Endodermal cell (in vitro differentiated cells): ENCODE measurements around the gene SSH2. TPM values are rescaled to one million over a fixed set of nuclear protein-coding genes. Genes with fewer than 3 reads are reported as not detected.

Experiments used
- DNase-seq: peaks from one replicate; pipeline ENCODE4 v3.0.0-alpha.2; 2017
- H3K27ac ChIP-seq: 2 replicates; pipeline ENCODE4 v1.5.1; 2013; ENCODE audit warnings: mild to moderate bottlenecking, low read depth, low read length, moderate library complexity
- H3K27me3 ChIP-seq: 2 replicates; pipeline ENCODE4 v1.6.1; 2013; ENCODE audit warnings: mild to moderate bottlenecking, low read length, moderate library complexity; ENCODE audit not compliant: insufficient read depth, control insufficient read depth, poor library complexity, severe bottlenecking
- H3K36me3 ChIP-seq: 2 replicates; pipeline ENCODE4 v1.7.0; 2013; ENCODE audit warnings: mild to moderate bottlenecking, low read length, moderate library complexity; ENCODE audit not compliant: control insufficient read depth, insufficient read depth
- H3K4me1 ChIP-seq: one replicate; pipeline ENCODE4 v1.7.0; 2013; ENCODE audit warnings: low read length; ENCODE audit not compliant: control insufficient read depth, insufficient read depth
- H3K4me3 ChIP-seq: 2 replicates; pipeline ENCODE4 v1.5.1; 2013; ENCODE audit warnings: mild to moderate bottlenecking, low read length, moderate library complexity
- H3K9ac ChIP-seq: 2 replicates; pipeline ENCODE4 v1.6.1; 2013; ENCODE audit warnings: mild to moderate bottlenecking, low read length, moderate library complexity; ENCODE audit not compliant: poor library complexity, severe bottlenecking; ENCODE audit errors: extremely low read depth
- H3K9me3 ChIP-seq: 2 replicates; pipeline ENCODE4 v1.6.1; 2013; ENCODE audit warnings: mild to moderate bottlenecking, low read length, moderate library complexity; ENCODE audit not compliant: control insufficient read depth
- H3K27ac Mint-ChIP-seq: 2 replicates; pipeline ENCODE4 v1.8.0; 2020; ENCODE audit warnings: mixed read lengths
- H3K27me3 Mint-ChIP-seq: 2 replicates; pipeline ENCODE4 v1.8.0; 2021; ENCODE audit warnings: mild to moderate bottlenecking, mixed read lengths; ENCODE audit not compliant: insufficient read depth
- H3K36me3 Mint-ChIP-seq: 2 replicates; pipeline ENCODE4 v1.8.0; 2020; ENCODE audit warnings: low read depth, mixed read lengths
- H3K4me1 Mint-ChIP-seq: 2 replicates; pipeline ENCODE4 v1.8.0; 2020; ENCODE audit warnings: mixed read lengths
- H3K4me3 Mint-ChIP-seq: 2 replicates; pipeline ENCODE4 v1.8.0; 2020; ENCODE audit warnings: mild to moderate bottlenecking, moderate library complexity, mixed read lengths
- H3K9me3 Mint-ChIP-seq: 2 replicates; pipeline ENCODE4 v1.8.0; 2020; ENCODE audit warnings: mild to moderate bottlenecking, mixed read lengths
- CTCF ChIP-seq: fragments of 200-600 bp; sonication (generic); conservative IDR thresholded peaks from 2 replicates; pipeline ENCODE4 v1.5.0; 2021; ENCODE audit warnings: antibody characterized with exemption, mild to moderate bottlenecking
- whole genome bisulfite sequencing, 2 experiments: methylation state at CpG; one replicate each; pipeline versions ENCODE4 v1.1.5 to v1.1.7; 2013; ENCODE audit warnings: missing lambda C conversion rate in 2 of 2, mixed read lengths in 1 of 2; ENCODE audit not compliant: insufficient coverage in 1 of 2, insufficient read length in 1 of 2; 5-methylcytosine and 5-hydroxymethylcytosine counted together
- total RNA-seq, 2 donors: library from RNA; stranded (reverse); fragmentation: NEBNext Ultra II Directional in 1 of 2; extraction: Animal tissue kit (Norgen Biotek cat#: 25700) in 1 of 2; gene quantifications; 2 replicates in 1 of 2; 3 replicates in 1 of 2; pipeline ENCODE4 v1.2.1, GENCODE V29; 2021

Gene SSH2
- total RNA-seq, 2 donors from 2014 or later, result 11.3 to 13.5 TPM

GRCh38 chr17:29931231-29931932 lies 1.4 kb upstream of the SSH2 start:
- 2 to 29% methylated on average over 1 to 3 of the region's 3 CpGs for WGBS, 2 experiments

GRCh38 chr17:29930409-29931010 lies 482 bp upstream of the SSH2 start:
- Histone ChIP-seq H3K36me3 (no peaks in the 10 kb centered on the region), H3K4me1 (no peaks in the 10 kb centered on the region), H3K27ac (peak overlapping the region; percentile 20), H3K9ac (peak overlapping the region; percentile 57), H3K27me3 (no peaks in the 10 kb centered on the region), H3K4me3 (peak overlapping the region; percentile 97), H3K9me3 (no peaks in the 10 kb centered on the region)
- no peak overlapping the region for H3K27ac Mint-ChIP-seq
- DNase-seq, result no peak
- TF ChIP-seq CTCF, result no peak
- peaks cover 6% of the 10 kb centered on the region for H3K27me3 Mint-ChIP-seq
- no peaks in the 10 kb centered on the region for H3K36me3 Mint-ChIP-seq
- no peak overlapping the region for H3K4me3 Mint-ChIP-seq
- H3K9me3 Mint-ChIP-seq, result no peaks in the 10 kb centered on the region
- 0% methylated on average over 8 to 18 of the region's 20 CpGs for WGBS, 2 experiments
- peaks cover 7% of the 10 kb centered on the region for H3K4me1 Mint-ChIP-seq

More at GRCh38 chr17:29931231-29931932, 1.4 kb upstream of the SSH2 start:
- TF ChIP-seq CTCF, result peak; percentile 89
- Histone ChIP-seq H3K36me3 (no peaks in the 10 kb centered on the region), H3K4me3 (peak overlapping the region; percentile 97), H3K9ac (no peak overlapping the region), H3K27me3 (no peaks in the 10 kb centered on the region), H3K27ac (peak overlapping the region; percentile 20), H3K9me3 (no peaks in the 10 kb centered on the region), H3K4me1 (no peaks in the 10 kb centered on the region)
- peak; percentile 72 for DNase-seq
- H3K4me3 Mint-ChIP-seq, result no peak overlapping the region
- H3K4me1 Mint-ChIP-seq, result peaks cover 7% of the 10 kb centered on the region
- no peaks in the 10 kb centered on the region for H3K36me3 Mint-ChIP-seq
- H3K27me3 Mint-ChIP-seq, result peaks cover 11% of the 10 kb centered on the region
- no peak overlapping the region for H3K27ac Mint-ChIP-seq
- no peaks in the 10 kb centered on the region for H3K9me3 Mint-ChIP-seq

- H3K4me3 Mint-ChIP-seq, result no peak overlapping the region
- DNase-seq, result peak; percentile 72
- H3K4me3 ChIP-seq, result peak overlapping the region; percentile 97
- peak overlapping the region; percentile 94 for H3K27ac Mint-ChIP-seq
- peak overlapping the region; percentile 57 for H3K9ac ChIP-seq
- H3K9me3 Mint-ChIP-seq, result no peaks in the 10 kb centered on the region
- WGBS, 2 experiments, result 2 to 5% methylated on average over 12 to 13 of the region's 13 CpGs
- H3K36me3 ChIP-seq, result no peaks in the 10 kb centered on the region
- H3K36me3 Mint-ChIP-seq, result no peaks in the 10 kb centered on the region
- H3K27me3 Mint-ChIP-seq, result peaks cover 4% of the 10 kb centered on the region
- no peaks in the 10 kb centered on the region for H3K9me3 ChIP-seq
- no peaks in the 10 kb centered on the region for H3K27me3 ChIP-seq
- TF ChIP-seq CTCF, result no peak
- no peaks in the 10 kb centered on the region for H3K4me1 ChIP-seq
- H3K27ac ChIP-seq, result peak overlapping the region; percentile 87
- H3K4me1 Mint-ChIP-seq, result peaks cover 7% of the 10 kb centered on the region
Measured at GRCh38 chr17:29929006-29929532, 959 bp downstream of the SSH2 start.
